ENCODE measurements around the gene ITGB5.

ITGB5 gene

GRCh38 chr3:124730129-124730940 is 156.8 kb downstream of the ITGB5 start, which contains the start of gene UMPS:
TSS of gene UMPS (plus strand) at chr3:124730452. CDS start at chr3:124730472, 20 bp downstream.
- no peak for TF ChIP-seq CTCF (IDR thresholded peaks at IDR 0.05; ENCODE audit: insufficient read depth, low read length, missing control alignments)
- H3K4me3 ChIP-seq (ENCODE audit: low read depth, low read length): peak within 1 kb of the TSS; percentile 100
- CTCF ChIA-PET: interaction anchor here (1.0 to 2.8 kb wide), 8 partner anchors 8 to 171 kb away, joined by 3 to 14 read pairs (median 6); no protein-coding TSS in a partner anchor
- DNase-seq (ENCODE audit: low read depth, low spot score): no peak
- POLR2A ChIA-PET: interaction anchor here (0.8 kb wide), 1 partner anchor 10 kb away, joined by 3 read pairs; no protein-coding TSS in a partner anchor

- no peak for DNase-seq (ENCODE audit: low read depth, low spot score)
- ChIA-PET POLR2A (no interaction called here), CTCF (interaction anchor here (0.7 to 1.5 kb wide), 7 partner anchors 22 to 163 kb away, joined by 3 to 7 read pairs (median 4); no protein-coding TSS in a partner anchor)
- no peak for TF ChIP-seq CTCF (IDR thresholded peaks at IDR 0.05; ENCODE audit: insufficient read depth, low read length, missing control alignments)
- H3K4me3 ChIP-seq (ENCODE audit: low read depth, low read length): no peak overlapping the region
These were observed 164.6 kb downstream of the ITGB5 start for GRCh38 chr3:124722589-124722988.

GRCh38 chr3:124714223-124714853 is 172.8 kb downstream of the ITGB5 start:
- no peak overlapping the region for H3K4me3 ChIP-seq (ENCODE audit: low read depth, low read length)
- no peak for TF ChIP-seq CTCF (IDR thresholded peaks at IDR 0.05; ENCODE audit: insufficient read depth, low read length, missing control alignments)
- CTCF ChIA-PET: interaction anchor here (1.3 kb wide), 1 partner anchor 187 kb away, joined by 3 read pairs; no protein-coding TSS in a partner anchor
- POLR2A ChIA-PET: interaction anchor here (0.8 kb wide), 1 partner anchor 9 kb away, joined by 4 read pairs; no protein-coding TSS in a partner anchor
- DNase-seq (ENCODE audit: low read depth, low spot score): no peak

Data from AG04449 (cell line).